NCI-H2171 treated with DMSO at 0.1 percent for 48 hours (cell line): ENCODE data around the gene IGFBP4.

Source experiments
- DNase-seq: peaks from one replicate; lab custom pipeline; 2025; lab: John Stamatoyannopoulos, UW

Gene IGFBP4

GRCh38 chr17:40456396-40456951 lies 13.2 kb downstream of the IGFBP4 start:
- no peak for DNase-seq

- DNase-seq = no peak
These were observed 14.1 kb downstream of the IGFBP4 start for GRCh38 chr17:40457369-40457768.

GRCh38 chr17:40457964-40458791 lies 14.9 kb downstream of the IGFBP4 start:
- DNase-seq = peak; percentile 42

GRCh38 chr17:40458851-40459482 lies 15.7 kb downstream of the IGFBP4 start:
- DNase-seq = no peak

DNA sequence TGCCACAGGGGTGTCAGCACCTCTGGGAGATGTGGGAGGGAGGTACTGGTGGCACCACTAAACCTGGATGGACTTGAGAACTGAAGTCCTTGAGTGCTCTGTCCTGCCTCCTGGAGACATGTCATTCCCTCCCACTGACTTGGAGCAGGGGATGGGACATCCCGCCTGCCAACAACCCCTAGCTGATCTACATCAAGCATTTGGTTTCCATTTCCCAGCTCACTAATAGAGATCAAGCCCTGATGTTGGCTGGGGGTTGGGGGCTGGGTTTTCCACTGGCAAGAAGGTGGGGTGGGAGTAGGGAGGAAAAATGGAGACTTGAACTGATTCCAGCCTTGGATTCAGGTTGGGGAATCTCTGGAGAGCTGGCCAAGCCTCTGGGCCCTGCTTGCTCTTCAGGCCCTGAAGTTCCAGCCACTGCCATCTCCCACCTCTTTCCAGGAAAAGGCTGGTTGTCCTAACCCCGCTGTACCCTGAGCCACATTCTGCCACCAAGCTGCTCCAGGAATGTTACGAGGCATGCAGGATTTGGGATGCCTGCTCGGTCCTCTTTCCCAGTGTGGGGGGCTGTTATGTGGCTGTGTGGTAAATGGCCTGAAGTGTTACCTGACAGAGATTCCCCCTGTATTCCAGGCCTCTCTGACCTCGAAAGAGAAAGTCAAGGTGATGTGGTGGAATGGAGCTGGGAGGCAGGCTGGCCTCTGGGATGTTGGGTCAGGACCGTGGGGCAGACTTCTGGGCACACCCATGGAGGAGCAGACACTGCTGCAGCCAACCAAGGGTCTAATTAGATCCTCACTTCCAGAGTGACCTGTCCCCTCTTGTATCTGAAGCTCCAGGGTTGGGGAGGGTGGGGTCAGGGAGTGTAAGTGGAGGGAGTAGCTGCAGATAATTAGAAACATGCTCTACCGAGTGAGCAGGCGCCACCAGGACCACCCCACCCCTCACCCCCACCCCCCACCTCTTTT lies 16.7 kb downstream of the IGFBP4 start:
- no peak for DNase-seq

DNA sequence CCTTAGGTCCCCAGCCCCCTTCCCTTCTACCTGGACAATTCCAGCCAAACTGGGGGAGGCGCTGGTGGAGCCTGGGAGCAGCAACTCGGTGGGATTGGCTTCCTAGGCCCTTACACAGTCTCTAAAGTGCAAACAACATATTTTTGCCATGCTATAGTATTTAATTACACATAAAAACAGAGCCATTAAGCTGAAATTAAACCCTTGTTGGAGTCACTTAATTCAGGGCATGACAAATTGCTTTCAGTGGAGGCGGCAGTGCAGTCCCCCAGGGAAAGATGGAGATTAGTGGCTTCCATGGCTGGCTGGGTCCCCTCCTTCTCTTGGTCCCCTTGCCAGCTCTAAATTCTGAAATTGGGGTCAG lies 17.3 kb downstream of the IGFBP4 start:
- peak; percentile 12 for DNase-seq

DNA sequence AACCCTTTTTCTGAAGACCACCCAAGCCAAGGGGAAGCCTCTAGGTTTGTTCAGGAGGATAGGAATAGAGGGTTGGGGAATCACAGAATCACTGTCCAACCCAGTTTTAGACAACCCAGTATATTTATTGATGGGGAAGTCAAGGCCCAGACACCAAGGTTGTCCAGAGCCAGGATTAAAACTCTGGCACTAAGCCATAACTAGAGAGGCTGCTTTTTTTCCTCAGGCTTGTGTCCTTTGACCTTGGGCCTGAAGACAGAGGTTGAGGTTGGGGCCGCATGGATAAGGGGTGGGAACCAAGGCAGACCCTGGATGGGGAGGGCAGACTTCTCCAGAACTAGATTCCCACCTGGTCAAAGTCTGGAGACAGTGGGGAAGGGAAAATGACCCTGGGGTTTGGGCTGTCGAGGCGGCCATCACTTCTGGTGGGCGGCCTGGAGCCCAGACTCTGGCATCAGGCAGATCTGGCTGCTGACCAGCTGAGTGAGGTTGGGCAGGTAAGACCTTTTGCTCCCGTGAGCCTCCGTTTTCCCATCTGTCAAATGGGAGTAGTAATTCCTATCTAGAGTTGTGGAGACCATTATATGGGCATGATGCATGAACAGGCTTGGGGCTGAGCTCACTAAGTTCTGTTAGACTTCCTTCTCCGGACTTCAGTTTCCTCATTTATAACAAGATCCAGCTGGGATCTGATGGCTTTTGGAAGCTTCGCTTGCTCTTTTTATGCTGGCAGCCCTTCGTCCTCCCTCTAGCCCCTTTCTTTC lies 17.9 kb downstream of the IGFBP4 start:
- DNase-seq = no peak

GRCh38 chr17:40461732-40462342 lies 18.6 kb downstream of the IGFBP4 start:
- no peak for DNase-seq

DNA sequence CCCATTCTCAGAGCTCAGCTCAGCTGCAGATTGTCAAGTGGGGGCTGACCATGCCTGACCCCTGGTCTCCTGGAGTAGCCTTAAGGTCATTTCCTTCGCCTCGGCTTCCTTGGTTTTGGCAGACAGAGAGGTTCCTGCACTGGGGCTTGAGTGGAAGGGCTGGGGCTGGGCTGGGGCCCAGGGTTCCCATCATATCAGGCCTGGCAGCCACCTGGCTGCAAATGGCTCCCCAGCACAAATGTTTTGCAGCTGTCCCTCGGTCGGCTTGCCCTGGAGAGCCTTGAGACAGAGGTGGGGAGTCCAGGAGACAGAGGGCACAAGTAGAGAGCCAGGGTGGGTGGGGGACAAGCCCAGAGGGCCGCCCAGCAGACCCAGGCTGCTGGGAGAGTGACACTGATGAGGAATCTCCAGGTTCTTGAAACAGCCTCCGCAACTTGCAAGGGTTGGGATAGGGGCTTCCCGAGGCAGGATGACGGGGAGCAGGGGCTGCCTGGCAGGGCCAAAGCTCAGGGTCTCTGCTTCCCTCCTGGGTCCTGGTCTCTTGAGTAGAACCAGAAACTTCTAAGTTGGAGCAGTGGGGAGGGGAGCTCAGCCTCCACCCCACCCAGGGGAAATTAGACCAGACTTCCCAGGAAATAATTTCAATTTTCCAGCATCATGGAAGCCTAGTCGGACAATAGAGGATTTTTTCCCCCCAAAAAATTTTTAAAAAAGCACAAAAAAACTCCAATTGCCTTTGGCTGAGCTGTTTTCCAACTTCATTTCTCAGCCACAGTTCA lies 19.3 kb downstream of the IGFBP4 start:
- no peak for DNase-seq

- DNase-seq = no peak
These were observed 19.9 kb downstream of the IGFBP4 start for GRCh38 chr17:40463122-40463550.

- no peak for DNase-seq
These were observed 21.2 kb downstream of the IGFBP4 start for GRCh38 chr17:40464392-40464855.

DNA sequence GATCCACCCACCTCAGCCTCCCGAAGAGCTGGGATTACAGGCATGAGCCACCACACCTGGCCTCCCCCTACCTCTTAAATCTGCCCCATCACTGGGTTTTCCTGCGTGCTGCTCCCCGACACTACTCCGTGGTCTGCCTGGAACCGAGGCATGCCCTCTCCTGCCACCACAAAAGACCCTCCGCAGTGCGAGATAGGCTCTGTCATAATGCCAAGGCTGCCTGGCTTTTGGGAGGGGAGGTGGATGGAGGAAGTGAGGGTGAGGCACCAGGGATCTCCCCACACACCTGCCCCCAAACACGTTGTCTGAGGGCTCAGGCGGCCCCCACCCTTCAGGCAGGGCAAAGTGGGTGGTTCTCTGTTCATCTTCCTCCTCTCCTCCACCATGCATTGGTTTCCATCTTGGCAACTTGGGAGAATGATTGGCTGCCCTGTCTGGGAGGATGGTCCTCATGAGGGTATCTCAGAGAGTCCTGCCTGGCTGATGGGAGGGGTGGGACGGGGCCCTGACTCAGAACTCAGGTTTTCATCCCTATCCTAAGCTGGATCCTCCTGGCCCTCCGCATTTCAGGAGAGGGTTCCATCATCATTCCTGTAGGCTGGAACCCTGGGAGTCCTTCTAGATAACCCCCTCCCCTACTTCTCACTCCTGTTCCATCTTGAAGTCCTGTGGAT lies 23.2 kb downstream of the IGFBP4 start:
- DNase-seq = no peak

DNA sequence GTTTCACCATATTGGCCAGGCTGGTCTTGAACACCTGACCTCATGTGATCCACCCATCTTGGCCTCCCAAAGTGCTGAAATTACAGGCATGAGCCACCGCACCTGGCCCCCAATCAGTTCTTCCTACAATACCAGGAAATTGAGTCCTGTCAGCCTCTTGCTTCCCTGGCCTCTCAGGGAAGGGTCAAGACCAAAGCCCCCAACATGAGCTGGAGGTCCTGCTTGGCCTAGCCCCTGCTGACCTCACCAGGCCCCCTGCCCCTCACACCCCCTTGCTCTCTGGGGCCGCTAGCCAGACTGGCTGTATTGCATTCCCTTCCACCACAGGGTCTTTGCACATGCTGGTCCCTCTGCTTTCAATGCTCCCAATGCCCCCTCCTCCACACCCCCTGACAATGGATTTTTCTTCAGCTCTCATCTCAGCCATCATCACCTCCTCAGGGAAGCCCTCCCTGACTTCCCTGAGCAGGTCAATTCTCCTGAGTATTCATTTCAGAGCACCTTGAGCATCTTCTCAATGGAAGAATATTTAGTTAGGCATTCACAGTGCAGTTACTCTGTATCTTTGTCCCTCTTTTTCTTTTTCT lies 24.1 kb downstream of the IGFBP4 start:
- DNase-seq = no peak

- no peak for DNase-seq
These were observed 25.3 kb downstream of the IGFBP4 start for GRCh38 chr17:40468560-40468959.

- no peak for DNase-seq
These were observed 26.8 kb downstream of the IGFBP4 start for GRCh38 chr17:40469805-40470675.

- no peak for DNase-seq
These were observed 27.9 kb downstream of the IGFBP4 start for GRCh38 chr17:40470932-40471828.
